COLO668 (cell line): ENCODE data around the gene TRAF5.
A peak's percentile ranks its signal among the peaks of the same experiment; 100 is the strongest.

ENCODE experiments used
- DNase-seq: peaks from one replicate; lab custom pipeline; 2025; ENCODE audit not compliant: unreplicated experiment; lab: John Stamatoyannopoulos, UW

The TRAF5 gene

GRCh38 chr1:211328084-211328694 lies 1.6 kb downstream of the TRAF5 start:
- peak; percentile 37 for DNase-seq

GRCh38 chr1:211328866-211329475 lies 2.3 kb downstream of the TRAF5 start:
- DNase-seq, result no peak

GRCh38 chr1:211329764-211330201 lies 3.1 kb downstream of the TRAF5 start:
- peak; percentile 68 for DNase-seq

GRCh38 chr1:211330282-211330936 lies 3.8 kb downstream of the TRAF5 start:
- no peak for DNase-seq

- no peak for DNase-seq
Observed at GRCh38 chr1:211331011-211331709, 4.5 kb downstream of the TRAF5 start.

GRCh38 chr1:211332036-211332616 lies 5.5 kb downstream of the TRAF5 start:
- DNase-seq, result peak; percentile 38

- DNase-seq, result no peak
Observed at GRCh38 chr1:211332830-211333229, 6.2 kb downstream of the TRAF5 start.

- peak; percentile 89 for DNase-seq
Observed at GRCh38 chr1:211333906-211334305, 7.3 kb downstream of the TRAF5 start.

GRCh38 chr1:211334986-211335385 lies 8.4 kb downstream of the TRAF5 start:
- DNase-seq, result no peak

GRCh38 chr1:211335522-211336157 lies 9.0 kb downstream of the TRAF5 start:
- DNase-seq, result peak; percentile 51

- peak; percentile 39 for DNase-seq
Observed at GRCh38 chr1:211336161-211336560, 9.5 kb downstream of the TRAF5 start.

- DNase-seq, result peak; percentile 59
Observed at GRCh38 chr1:211336775-211337174, 10.1 kb downstream of the TRAF5 start.

- no peak for DNase-seq
Observed at GRCh38 chr1:211337430-211338223, 11.0 kb downstream of the TRAF5 start.

GRCh38 chr1:211338224-211338620 lies 11.6 kb downstream of the TRAF5 start:
- no peak for DNase-seq

- DNase-seq, result no peak
Observed at GRCh38 chr1:211339631-211340041, 13.0 kb downstream of the TRAF5 start.

GRCh38 chr1:211340622-211341507 lies 14.2 kb downstream of the TRAF5 start:
- no peak for DNase-seq

- DNase-seq, result no peak
Observed at GRCh38 chr1:211341999-211342398, 15.4 kb downstream of the TRAF5 start.

- no peak for DNase-seq
Observed at GRCh38 chr1:211343607-211344006, 17.0 kb downstream of the TRAF5 start.

- no peak for DNase-seq
Observed at GRCh38 chr1:211344152-211344618, 17.6 kb downstream of the TRAF5 start.
